Activated CD4-positive, alpha-beta T cell treated with anti-CD3 and anti-CD28 coated beads for 36 hours (primary cell): Measurements from ENCODE around the gene SFXN4. TPM values are rescaled to one million over a fixed set of nuclear protein-coding genes. Genes with fewer than 3 reads are reported as not detected.

Experiments used
- ATAC-seq: fragments of 200-7000 bp; cut with Tn5 transposase; one replicate; pipeline ENCODE4 v1.10.0; 2021; ENCODE audit warnings: mild to moderate bottlenecking, moderate library complexity
- CTCF ChIA-PET: fragments of 350-600 bp; sonication (Branson Sonifier 250); formaldehyde crosslinking; loops from one replicate; lab custom pipeline; 2021; ENCODE audit warnings: antibody characterized with exemption; lab: Charles Lee
- POLR2A ChIA-PET: fragments of 350-600 bp; sonication (Branson Sonifier 250); formaldehyde crosslinking; loops from one replicate; lab custom pipeline; 2021; ENCODE audit warnings: antibody characterized with exemption, inconsistent platforms; lab: Charles Lee
- DNase-seq: peaks from one replicate; pipeline ENCODE4 v3.0.0-alpha.2; 2020
- H3K27ac Mint-ChIP-seq: one replicate; pipeline ENCODE4 v1.8.0; 2021; ENCODE audit warnings: mixed read lengths
- H3K27me3 Mint-ChIP-seq: one replicate; pipeline ENCODE4 v1.8.0; 2021; ENCODE audit warnings: mixed read lengths
- H3K36me3 Mint-ChIP-seq: one replicate; pipeline ENCODE4 v1.8.0; 2021; ENCODE audit warnings: low read depth, mixed read lengths
- H3K4me1 Mint-ChIP-seq: one replicate; pipeline ENCODE4 v1.8.0; 2021; ENCODE audit warnings: mixed read lengths
- H3K4me3 Mint-ChIP-seq: one replicate; pipeline ENCODE4 v1.8.0; 2021; ENCODE audit warnings: mild to moderate bottlenecking, moderate library complexity, mixed read lengths
- H3K9me3 Mint-ChIP-seq: one replicate; pipeline ENCODE4 v1.8.0; 2021; ENCODE audit warnings: low read depth, mixed read lengths
- intact Hi-C, 2 experiments: fragments of 100-400 bp; cut with DNase I in 1 of 2; cut with micrococcal nuclease in 1 of 2; formaldehyde crosslinking; loops; one replicate each; pipeline versions ENCODE4 v1.14.2 to v1.15.1; 2022 to 2024; cut with DNase I, micrococcal nuclease
- total RNA-seq, 2 experiments: library from RNA; stranded (reverse); gene quantifications; one replicate each; pipeline ENCODE4 v1.2.3, GENCODE V29; 2021

SFXN4 gene
- total RNA-seq, 2 experiments from 2014 or later: 38.7 to 44.7 TPM

GRCh38 chr10:119131512-119132240 is 33.8 kb downstream of the SFXN4 start:
- H3K27ac Mint-ChIP-seq: peak overlapping the region; percentile 99
- peaks cover 49% of the 10 kb centered on the region for H3K36me3 Mint-ChIP-seq
- peak; percentile 75 for DNase-seq
- H3K4me1 Mint-ChIP-seq: peaks cover 50% of the 10 kb centered on the region
- ChIA-PET POLR2A (interaction anchor here (0.5 to 1.1 kb wide), 8 partner anchors 11 to 739 kb away, joined by 3 to 7 read pairs (median 3); no protein-coding TSS in a partner anchor), CTCF (interaction anchor here (0.6 to 1.7 kb wide), 12 partner anchors 8 to 432 kb away, joined by 3 to 5 read pairs (median 3); partner anchors contain the start of genes DENND10 and GRK5)
- H3K9me3 Mint-ChIP-seq: no peaks in the 10 kb centered on the region
- H3K4me3 Mint-ChIP-seq: peak overlapping the region; percentile 78
- intact Hi-C loops: loop anchor here (1.0 to 10.0 kb wide), 11 partner anchors 27 to 571 kb away; partner anchors contain the start of genes EIF3A (in 2 of the 2), BAG3 (in 1 of the 2), DENND10 (in 1 of the 2) and PRDX3 (in 1 of the 2)
- peak; percentile 84 for ATAC-seq
- H3K27me3 Mint-ChIP-seq: no peaks in the 10 kb centered on the region

- no peaks in the 10 kb centered on the region for H3K9me3 Mint-ChIP-seq
- H3K4me1 Mint-ChIP-seq: peaks cover 41% of the 10 kb centered on the region
- ATAC-seq: no peak
- H3K27ac Mint-ChIP-seq: no peak overlapping the region
- DNase-seq: no peak
- no peak overlapping the region for H3K4me3 Mint-ChIP-seq
- CTCF ChIA-PET: interaction anchor here (0.8 kb wide), 1 partner anchor 25 kb away, joined by 3 read pairs; no protein-coding TSS in a partner anchor
- no peaks in the 10 kb centered on the region for H3K27me3 Mint-ChIP-seq
- peaks cover 56% of the 10 kb centered on the region for H3K36me3 Mint-ChIP-seq
- intact Hi-C loops: loop anchor here in 1 of 2 experiments (2.0 to 10.0 kb wide), 4 partner anchors 368 to 573 kb away; partner anchors contain the start of genes BAG3 and RGS10
- POLR2A ChIA-PET: no interaction called here
Observed at GRCh38 chr10:119129721-119130120, 35.8 kb downstream of the SFXN4 start.

GRCh38 chr10:119125942-119126341 is 39.6 kb downstream of the SFXN4 start:
- ATAC-seq (no peak), DNase-seq (no peak)
- no peak overlapping the region for H3K4me3 Mint-ChIP-seq
- intact Hi-C loops: no loop called here
- ChIA-PET CTCF (interaction anchor here (0.8 to 1.4 kb wide), 2 partner anchors 97 to 320 kb away, joined by 4 read pairs; partner anchors contain the start of gene NANOS1), POLR2A (no interaction called here)
- H3K27me3 Mint-ChIP-seq: no peaks in the 10 kb centered on the region
- peaks cover 43% of the 10 kb centered on the region for H3K36me3 Mint-ChIP-seq
- no peak overlapping the region for H3K27ac Mint-ChIP-seq
- peaks cover 10% of the 10 kb centered on the region for H3K4me1 Mint-ChIP-seq
- H3K9me3 Mint-ChIP-seq: no peaks in the 10 kb centered on the region

GRCh38 chr10:119120875-119121274 is 44.6 kb downstream of the SFXN4 start:
- intact Hi-C loops: no loop called here
- no peaks in the 10 kb centered on the region for H3K27me3 Mint-ChIP-seq
- DNase-seq (no peak), ATAC-seq (no peak)
- no peak overlapping the region for H3K27ac Mint-ChIP-seq
- no peak overlapping the region for H3K4me3 Mint-ChIP-seq
- H3K4me1 Mint-ChIP-seq: peaks cover 3% of the 10 kb centered on the region
- peaks cover 28% of the 10 kb centered on the region for H3K36me3 Mint-ChIP-seq
- ChIA-PET POLR2A (no interaction called here), CTCF (no interaction called here)
- no peaks in the 10 kb centered on the region for H3K9me3 Mint-ChIP-seq

- POLR2A ChIA-PET: no interaction called here
Observed at GRCh38 chr10:119120413-119120867, 45.1 kb downstream of the SFXN4 start.

GRCh38 chr10:119119400-119119799 is 46.1 kb downstream of the SFXN4 start:
- POLR2A ChIA-PET: no interaction called here
- intact Hi-C loops: no loop called here
- CTCF ChIA-PET: no interaction called here

More at GRCh38 chr10:119120413-119120867, 45.1 kb downstream of the SFXN4 start:
- Mint-ChIP-seq H3K27me3 (no peaks in the 10 kb centered on the region), H3K4me1 (peaks cover 3% of the 10 kb centered on the region), H3K36me3 (peaks cover 26% of the 10 kb centered on the region), H3K27ac (peak overlapping the region; percentile 19), H3K4me3 (no peak overlapping the region), H3K9me3 (no peaks in the 10 kb centered on the region)
- no peak for DNase-seq
- ATAC-seq: peak; percentile 47
- intact Hi-C loops: no loop called here
- CTCF ChIA-PET: no interaction called here

GRCh38 chr10:119118231-119118630 is 47.3 kb downstream of the SFXN4 start:
- intact Hi-C loops: no loop called here
- POLR2A ChIA-PET: no interaction called here
- H3K4me3 Mint-ChIP-seq: no peak overlapping the region
- H3K4me1 Mint-ChIP-seq: peaks cover 11% of the 10 kb centered on the region
- peaks cover 30% of the 10 kb centered on the region for H3K36me3 Mint-ChIP-seq
- ATAC-seq (no peak), DNase-seq (no peak)
- CTCF ChIA-PET: interaction anchor here (0.7 kb wide), 1 partner anchor 551 kb away, joined by 3 read pairs; no protein-coding TSS in a partner anchor
- H3K9me3 Mint-ChIP-seq: no peaks in the 10 kb centered on the region
- H3K27me3 Mint-ChIP-seq: no peaks in the 10 kb centered on the region
- no peak overlapping the region for H3K27ac Mint-ChIP-seq

More at GRCh38 chr10:119119400-119119799, 46.1 kb downstream of the SFXN4 start:
- Mint-ChIP-seq H3K4me3 (no peak overlapping the region), H3K27ac (no peak overlapping the region), H3K27me3 (no peaks in the 10 kb centered on the region), H3K9me3 (no peaks in the 10 kb centered on the region), H3K4me1 (peaks cover 4% of the 10 kb centered on the region), H3K36me3 (peaks cover 26% of the 10 kb centered on the region)
- ATAC-seq (no peak), DNase-seq (no peak)

- Mint-ChIP-seq H3K9me3 (no peaks in the 10 kb centered on the region), H3K27ac (no peak overlapping the region), H3K27me3 (no peaks in the 10 kb centered on the region), H3K4me3 (no peak overlapping the region), H3K4me1 (peaks cover 11% of the 10 kb centered on the region), H3K36me3 (peaks cover 23% of the 10 kb centered on the region)
- POLR2A ChIA-PET: no interaction called here
- CTCF ChIA-PET: interaction anchor here (0.7 kb wide), 1 partner anchor 12 kb away, joined by 3 read pairs; no protein-coding TSS in a partner anchor
- ATAC-seq (no peak), DNase-seq (no peak)
- intact Hi-C loops: no loop called here
Observed at GRCh38 chr10:119116326-119116951, 49.1 kb downstream of the SFXN4 start.

GRCh38 chr10:119115926-119116325 is 49.6 kb downstream of the SFXN4 start:
- H3K27me3 Mint-ChIP-seq: no peaks in the 10 kb centered on the region
- ATAC-seq: no peak
- intact Hi-C loops: no loop called here
- no peak for DNase-seq
- H3K36me3 Mint-ChIP-seq: peaks cover 23% of the 10 kb centered on the region
- CTCF ChIA-PET: interaction anchor here (0.7 to 0.9 kb wide), 3 partner anchors 11 to 16 kb away, joined by 3 read pairs; no protein-coding TSS in a partner anchor
- H3K4me1 Mint-ChIP-seq: peaks cover 11% of the 10 kb centered on the region
- POLR2A ChIA-PET: no interaction called here
- no peak overlapping the region for H3K4me3 Mint-ChIP-seq
- no peak overlapping the region for H3K27ac Mint-ChIP-seq
- H3K9me3 Mint-ChIP-seq: no peaks in the 10 kb centered on the region

GRCh38 chr10:119113751-119114732 is 51.5 kb downstream of the SFXN4 start:
- intact Hi-C loops: no loop called here
- ChIA-PET POLR2A (no interaction called here), CTCF (no interaction called here)
- no peak overlapping the region for H3K4me3 Mint-ChIP-seq
- DNase-seq: no peak
- peaks cover 8% of the 10 kb centered on the region for H3K4me1 Mint-ChIP-seq
- H3K36me3 Mint-ChIP-seq: peaks cover 22% of the 10 kb centered on the region
- no peak overlapping the region for H3K27ac Mint-ChIP-seq
- ATAC-seq: peak; percentile 30
- no peaks in the 10 kb centered on the region for H3K27me3 Mint-ChIP-seq
- no peaks in the 10 kb centered on the region for H3K9me3 Mint-ChIP-seq
